ENCODE data around the gene TNFAIP8.

- TF ChIP-seq EZH2 (IDR thresholded peaks at IDR 0.05; ENCODE audit: insufficient read depth, poor library complexity, severe bottlenecking): no peak
- no peak for TF ChIP-seq EZH2phosphoT487 (IDR thresholded peaks at IDR 0.05; ENCODE audit: insufficient read depth, low read depth)
Measured at GRCh38 chr5:119389288-119390030, 33.6 kb downstream of the TNFAIP8 start.
